Effector memory CD4-positive, alpha-beta T cell (primary cell): ENCODE measurements around the gene WDR33.

Experiments
- DNase-seq, 3 donors: peaks; one replicate each; pipeline ENCODE4 v3.0.0-alpha.2; 2020
- H3K27ac ChIP-seq: 2 replicates; pipeline ENCODE4 v1.7.0; 2013; ENCODE audit warnings: mild to moderate bottlenecking, low read length, moderate library complexity; ENCODE audit not compliant: insufficient read depth, poor library complexity, severe bottlenecking
- H3K27me3 ChIP-seq: replicated peaks from 2 replicates; pipeline ENCODE4 v1.7.0; 2013; ENCODE audit warnings: mild to moderate bottlenecking, low read length; ENCODE audit not compliant: insufficient read depth, control insufficient read depth, poor library complexity, severe bottlenecking
- H3K36me3 ChIP-seq: 2 replicates; pipeline ENCODE4 v1.7.0; 2013; ENCODE audit warnings: mild to moderate bottlenecking, low read length, moderate library complexity; ENCODE audit not compliant: control insufficient read depth, insufficient read depth
- H3K4me1 ChIP-seq: 2 replicates; pipeline ENCODE4 v1.7.0; 2013; ENCODE audit warnings: low read length, mild to moderate bottlenecking; ENCODE audit not compliant: control insufficient read depth, insufficient read depth, poor library complexity, severe bottlenecking
- H3K4me3 ChIP-seq: 2 replicates; pipeline ENCODE4 v1.7.0; 2013; ENCODE audit warnings: low read length, low read depth, mild to moderate bottlenecking; ENCODE audit not compliant: insufficient read depth, poor library complexity, severe bottlenecking
- H3K9me3 ChIP-seq: 2 replicates; pipeline ENCODE4 v1.7.0; 2013; ENCODE audit warnings: mild to moderate bottlenecking, low read length, moderate library complexity; ENCODE audit not compliant: control insufficient read depth

Gene WDR33

DNA sequence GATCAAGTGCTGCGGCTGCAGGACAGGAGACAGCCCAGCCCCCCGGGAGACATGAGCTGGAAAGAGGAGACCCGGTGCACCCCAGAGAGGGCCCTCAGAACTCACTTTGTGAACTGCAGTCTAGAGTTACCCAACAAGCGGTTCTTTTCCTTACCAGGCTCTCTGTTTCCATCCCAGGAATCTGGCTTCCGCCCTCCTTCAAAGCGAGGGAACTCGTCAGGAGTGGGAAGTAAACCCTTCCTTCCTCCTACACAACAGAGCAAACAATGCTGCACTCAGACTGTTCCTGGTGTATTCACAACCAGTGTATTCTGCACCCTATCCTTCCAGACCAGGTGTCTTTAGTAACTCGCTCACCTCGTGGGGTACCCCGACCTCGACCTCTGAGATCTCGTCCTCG is 101.6 kb downstream of the WDR33 start:
- peaks cover 38% of the 10 kb centered on the region for H3K36me3 ChIP-seq
- H3K27ac ChIP-seq = no peak overlapping the region
- peaks cover under 1% of the 10 kb centered on the region for H3K4me1 ChIP-seq
- H3K9me3 ChIP-seq = no peaks in the 10 kb centered on the region
- no peaks in the 10 kb centered on the region for H3K27me3 ChIP-seq
- DNase-seq = no peak
- H3K4me3 ChIP-seq = no peak overlapping the region

DNA sequence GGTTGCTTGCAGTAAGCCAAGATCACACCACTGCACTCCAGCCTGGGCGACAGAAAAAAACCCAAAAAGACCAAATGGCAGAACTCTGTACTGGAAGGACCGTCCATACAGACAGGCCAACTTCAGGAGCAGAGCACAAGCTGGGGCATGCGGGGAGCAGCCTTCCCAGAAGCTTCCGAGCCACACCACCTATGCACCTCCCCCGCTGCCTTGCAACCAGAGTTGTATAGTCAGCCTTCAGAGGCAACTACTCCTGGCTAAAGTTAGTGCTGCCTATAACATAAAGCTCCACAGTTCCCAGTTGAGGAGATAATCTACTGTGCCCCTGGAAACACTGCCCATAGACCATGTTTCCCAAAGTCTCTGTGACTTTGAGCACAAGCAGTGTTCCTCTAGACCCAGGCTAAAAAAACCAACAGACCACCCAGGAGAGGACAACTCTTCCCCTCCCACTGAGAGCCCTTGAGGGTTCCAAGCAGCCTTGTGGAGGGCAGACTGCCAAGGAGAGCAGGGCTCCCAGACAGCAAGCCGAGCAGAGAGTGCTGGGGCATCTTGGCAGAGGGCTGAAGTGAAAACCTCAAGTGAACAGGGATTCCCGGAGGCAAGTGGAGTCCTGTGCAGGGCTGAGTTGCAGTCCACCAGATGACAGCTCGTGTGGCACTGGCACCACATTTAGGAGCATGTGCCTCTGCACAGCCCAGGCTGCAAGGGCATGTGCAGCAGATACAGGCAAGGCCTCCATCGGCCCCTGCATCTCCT is 102.9 kb downstream of the WDR33 start:
- Histone ChIP-seq H3K4me1 (peaks cover 10% of the 10 kb centered on the region), H3K27ac (no peak overlapping the region), H3K4me3 (no peak overlapping the region), H3K9me3 (no peaks in the 10 kb centered on the region), H3K27me3 (no peaks in the 10 kb centered on the region), H3K36me3 (peaks cover 38% of the 10 kb centered on the region)
- DNase-seq = no peak

DNA sequence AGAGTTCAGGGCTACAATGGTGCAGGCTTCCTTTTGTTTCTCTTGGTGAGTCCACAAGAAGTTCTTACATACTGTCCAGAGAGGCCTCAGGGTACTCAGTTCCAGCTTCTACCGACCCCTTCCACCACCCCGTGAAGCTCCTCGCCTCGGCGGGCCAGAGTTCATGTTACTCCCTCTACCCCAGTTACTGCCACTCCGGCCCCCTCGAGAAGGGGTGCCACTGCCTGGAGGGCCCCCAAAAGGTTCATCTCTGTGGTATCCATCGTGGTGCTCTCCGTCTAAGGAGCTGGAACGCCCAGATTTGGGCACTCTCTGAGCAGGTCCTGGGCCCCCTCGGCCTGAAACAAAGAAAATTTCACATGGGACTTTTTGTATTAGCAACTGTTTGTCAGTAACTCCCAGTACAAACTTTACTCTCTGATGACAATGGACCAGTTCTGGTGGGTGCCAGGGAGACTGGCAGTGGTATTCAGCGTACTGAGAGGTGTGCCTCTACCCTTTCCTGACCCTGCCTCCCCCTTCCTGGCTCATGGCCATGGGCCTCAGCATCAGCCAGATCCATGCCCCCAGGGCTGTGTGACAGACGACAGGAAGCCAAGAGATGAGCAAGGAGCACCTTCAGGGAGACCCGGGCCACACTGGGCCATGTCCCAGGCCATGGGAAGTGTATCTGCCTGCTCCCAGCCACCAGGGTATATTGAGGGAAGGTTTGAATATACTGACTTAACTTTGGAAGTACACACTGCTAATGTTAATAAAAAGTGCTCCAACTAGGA is 104.6 kb downstream of the WDR33 start:
- H3K36me3 ChIP-seq = peaks cover 38% of the 10 kb centered on the region
- H3K9me3 ChIP-seq = no peaks in the 10 kb centered on the region
- no peak overlapping the region for H3K27ac ChIP-seq
- no peak for DNase-seq
- no peak overlapping the region for H3K4me3 ChIP-seq
- peaks cover 18% of the 10 kb centered on the region for H3K4me1 ChIP-seq
- H3K27me3 ChIP-seq = no peaks in the 10 kb centered on the region

DNA sequence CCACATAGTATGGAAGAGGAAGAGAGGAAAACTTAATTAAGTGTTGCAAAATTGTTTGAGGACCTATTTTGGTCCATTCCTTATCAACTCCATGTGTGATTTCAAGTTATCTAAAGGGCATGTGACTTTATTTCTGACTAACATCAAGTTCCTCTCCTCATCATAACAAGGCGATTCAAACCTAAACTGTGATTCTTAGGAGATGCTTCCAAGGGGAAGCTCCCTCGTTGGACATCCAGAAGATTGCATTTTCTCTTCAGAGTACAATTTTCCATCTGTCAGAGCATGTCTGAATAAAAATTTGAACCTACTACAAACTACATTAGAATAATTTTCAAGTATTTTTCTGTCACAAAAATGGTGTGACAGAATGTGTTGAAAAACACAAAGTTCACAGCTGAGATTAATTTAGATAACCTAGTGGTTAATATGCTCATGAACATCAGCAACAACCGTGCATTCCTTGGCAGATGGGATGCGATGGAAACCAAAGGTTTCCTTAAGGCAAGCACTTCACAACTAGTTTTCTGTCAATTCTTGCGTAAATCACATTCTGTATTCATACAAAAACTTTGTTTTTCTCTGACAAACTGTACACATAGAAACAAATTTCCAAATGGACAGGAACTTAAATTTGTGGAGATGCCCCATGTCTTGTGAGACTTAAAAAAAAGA is 105.4 kb downstream of the WDR33 start:
- no peaks in the 10 kb centered on the region for H3K27me3 ChIP-seq
- peaks cover 24% of the 10 kb centered on the region for H3K4me1 ChIP-seq
- H3K9me3 ChIP-seq = no peaks in the 10 kb centered on the region
- H3K27ac ChIP-seq = no peak overlapping the region
- no peak overlapping the region for H3K4me3 ChIP-seq
- no peak for DNase-seq
- H3K36me3 ChIP-seq = peaks cover 38% of the 10 kb centered on the region

DNA sequence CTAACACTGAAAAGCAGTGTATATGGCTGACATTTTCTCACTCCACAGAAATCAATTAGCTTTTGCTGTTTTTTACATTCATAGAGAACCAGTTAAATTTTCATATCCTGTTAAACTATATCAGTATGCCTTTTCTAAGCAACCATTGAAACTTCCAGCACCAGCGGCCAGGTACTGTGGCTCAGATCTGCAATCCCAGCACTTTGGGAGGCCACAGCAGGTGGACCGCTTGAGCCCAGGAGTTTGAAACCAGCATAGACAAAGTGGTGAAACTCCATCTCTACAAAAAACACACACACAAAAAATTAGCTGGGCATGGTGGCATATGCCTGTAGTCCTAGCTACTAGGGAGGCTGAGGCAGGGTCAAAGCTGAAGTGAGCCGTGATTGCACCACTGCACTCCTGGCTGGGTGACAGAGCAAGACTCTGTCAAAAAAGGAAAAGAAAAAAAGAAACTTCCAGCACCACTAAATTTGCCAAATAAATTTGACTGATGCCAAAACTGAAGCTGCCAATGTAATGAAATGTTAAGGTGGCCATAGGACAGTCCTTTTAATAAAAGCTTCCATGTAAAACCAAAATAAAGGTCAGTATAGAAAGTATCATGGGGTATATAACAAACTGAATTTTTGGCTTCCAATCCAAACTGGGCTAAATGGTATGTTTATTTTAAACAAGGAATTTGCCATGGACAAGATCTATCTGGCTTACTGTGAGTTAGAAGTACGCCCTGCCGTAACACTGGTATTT is 106.2 kb downstream of the WDR33 start:
- DNase-seq = no peak
- peaks cover 38% of the 10 kb centered on the region for H3K36me3 ChIP-seq
- H3K27me3 ChIP-seq = no peaks in the 10 kb centered on the region
- H3K27ac ChIP-seq = no peak overlapping the region
- no peak overlapping the region for H3K4me3 ChIP-seq
- H3K9me3 ChIP-seq = no peaks in the 10 kb centered on the region
- peaks cover 25% of the 10 kb centered on the region for H3K4me1 ChIP-seq

DNA sequence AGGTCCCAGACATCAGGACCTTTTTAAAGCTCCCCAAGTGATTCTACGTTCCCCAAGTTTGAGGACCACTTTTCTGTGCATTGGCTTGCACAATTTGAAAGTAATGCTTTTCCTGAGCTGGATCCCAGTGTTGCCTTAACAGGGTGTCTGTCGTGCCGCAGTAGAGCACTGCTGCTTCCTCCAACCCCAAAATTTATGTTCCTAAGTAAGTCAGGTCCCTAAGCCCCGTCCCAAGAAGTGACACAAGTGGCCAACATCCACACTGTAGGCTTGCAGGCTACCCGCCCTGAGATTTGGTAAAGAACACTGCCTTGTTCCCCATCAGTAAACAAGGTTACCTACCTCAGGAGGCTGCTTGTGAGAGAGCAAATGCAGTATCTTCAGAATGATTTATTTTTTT is 107.7 kb downstream of the WDR33 start:
- Histone ChIP-seq H3K9me3 (no peaks in the 10 kb centered on the region), H3K4me3 (no peak overlapping the region), H3K36me3 (peaks cover 24% of the 10 kb centered on the region), H3K27me3 (no peaks in the 10 kb centered on the region), H3K27ac (peak overlapping the region; percentile 26), H3K4me1 (peaks cover 25% of the 10 kb centered on the region)
- no peak for DNase-seq

DNA sequence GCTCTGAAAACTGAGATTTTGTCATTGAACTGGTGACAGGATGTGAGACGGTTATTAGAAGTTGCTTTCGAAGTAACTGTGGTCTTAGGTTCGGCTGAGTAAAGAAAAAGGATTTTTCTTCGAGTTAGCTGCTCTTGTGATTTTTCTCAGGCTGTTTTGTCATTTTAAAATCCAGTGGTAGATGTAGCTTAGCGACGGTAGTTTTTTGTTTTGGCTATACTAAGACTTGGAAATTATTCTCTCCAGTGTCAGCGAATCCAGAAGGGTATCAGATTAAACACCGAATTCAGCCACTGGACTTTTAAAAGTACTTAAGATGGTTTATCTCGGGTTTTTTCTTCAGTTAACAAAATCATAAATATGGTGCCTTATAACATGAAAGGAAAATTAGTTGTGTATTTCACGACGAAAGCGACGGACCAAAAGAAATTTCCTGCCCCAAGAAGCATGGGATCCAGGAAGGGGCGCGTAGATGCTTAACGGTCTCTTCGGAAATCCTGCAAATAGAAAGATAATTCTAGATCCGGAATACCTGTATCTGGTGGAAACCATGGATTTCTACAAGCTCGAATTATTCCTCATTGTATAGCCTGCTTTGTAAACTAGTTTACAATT is 108.5 kb downstream of the WDR33 start:
- DNase-seq = no peak
- Histone ChIP-seq H3K27me3 (no peaks in the 10 kb centered on the region), H3K9me3 (no peaks in the 10 kb centered on the region), H3K36me3 (peaks cover 19% of the 10 kb centered on the region), H3K4me3 (peak overlapping the region; percentile 44), H3K4me1 (peaks cover 25% of the 10 kb centered on the region), H3K27ac (peak overlapping the region; percentile 84)

DNA sequence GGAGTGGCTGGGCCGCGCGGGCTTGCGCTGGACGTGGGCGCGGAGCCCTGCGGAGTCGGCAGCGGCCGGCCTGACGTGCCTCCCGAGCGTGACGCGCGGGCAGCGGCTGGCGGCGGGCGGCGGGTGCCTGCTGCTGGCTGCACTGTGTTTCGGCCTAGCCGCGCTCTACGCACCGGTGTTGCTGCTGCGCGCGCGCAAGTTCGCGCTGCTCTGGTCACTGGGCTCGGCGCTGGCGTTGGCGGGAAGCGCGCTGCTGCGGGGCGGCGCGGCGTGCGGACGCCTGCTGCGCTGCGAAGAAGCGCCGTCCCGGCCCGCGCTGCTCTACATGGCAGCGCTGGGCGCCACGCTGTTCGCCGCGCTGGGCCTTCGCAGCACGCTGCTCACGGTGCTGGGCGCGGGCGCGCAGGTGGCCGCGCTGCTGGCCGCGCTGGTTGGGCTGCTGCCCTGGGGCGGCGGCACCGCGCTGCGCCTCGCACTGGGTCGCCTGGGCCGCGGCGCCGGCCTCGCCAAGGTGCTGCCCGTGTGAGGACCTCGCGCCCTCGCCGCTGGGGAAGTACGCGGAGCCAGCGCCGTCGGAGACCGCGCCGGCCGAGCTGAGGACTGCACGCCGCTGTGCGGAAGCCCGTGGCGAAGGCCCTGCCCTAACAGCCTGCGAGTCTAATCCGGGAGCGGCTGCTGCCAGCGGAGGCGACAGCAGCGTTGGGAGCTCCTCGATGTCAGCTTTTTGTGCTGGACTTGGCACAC is 109.1 kb downstream of the WDR33 start:
- Histone ChIP-seq H3K9me3 (no peaks in the 10 kb centered on the region), H3K36me3 (peaks cover 14% of the 10 kb centered on the region), H3K27me3 (no peaks in the 10 kb centered on the region), H3K27ac (peak overlapping the region; percentile 84), H3K4me3 (peak overlapping the region; percentile 72), H3K4me1 (peaks cover 25% of the 10 kb centered on the region)
- peak; percentile 63 to 70 (median 69) for DNase-seq

DNA sequence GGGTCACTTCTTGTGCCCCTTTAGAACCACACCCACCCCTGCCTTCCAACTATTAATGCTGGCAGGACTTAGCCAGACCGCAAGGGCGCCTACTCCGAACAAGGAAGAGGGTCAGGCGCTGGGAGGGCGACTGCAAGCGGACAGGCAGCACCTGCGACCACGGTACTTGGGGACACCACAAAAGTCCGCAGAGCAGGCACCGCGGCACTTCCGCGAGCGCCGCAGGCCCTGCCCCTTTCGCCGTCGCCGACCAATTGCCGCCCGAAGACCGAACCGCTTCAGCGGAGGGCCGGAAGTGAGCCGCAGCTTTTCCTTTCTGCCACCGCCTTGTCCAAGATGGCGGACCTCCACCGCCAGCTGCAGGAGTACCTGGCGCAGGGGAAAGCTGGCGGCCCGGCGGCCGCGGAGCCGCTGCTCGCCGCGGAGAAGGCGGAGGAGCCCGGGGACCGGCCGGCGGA is 109.7 kb downstream of the WDR33 start, which contains the start of gene SFT2D3:
SFT2D3 (plus strand) TSS at position 305 of the 458 bp plus-strand sequence; CDS start at position 337, 32 bp downstream.
- Histone ChIP-seq H3K4me3 (peak within 1 kb of the TSS; percentile 72), H3K27ac (peak within 1 kb of the TSS; percentile 84), H3K9me3 (no peaks in the 10 kb centered on the region), H3K4me1 (peaks cover 25% of the 10 kb centered on the region), H3K27me3 (no peaks in the 10 kb centered on the region), H3K36me3 (peaks cover 10% of the 10 kb centered on the region)
- peak; percentile 79 to 84 (median 80) for DNase-seq
